ENCODE data around the gene CHL1.

CHL1 gene

GRCh38 chr3:312160-312733 lies 115.7 kb downstream of the CHL1 start:
- DNase-seq = no peak

GRCh38 chr3:312911-313310 lies 116.3 kb downstream of the CHL1 start:
- DNase-seq = no peak
- TF ChIP-seq POLR2A (IDR thresholded peaks at IDR 0.05; ENCODE audit: low read length) (no peak), GATA1 (IDR thresholded peaks at IDR 0.05; ENCODE audit: low read depth, low read length) (no peak)

More at GRCh38 chr3:312160-312733, 115.7 kb downstream of the CHL1 start:
- TF ChIP-seq POLR2A (IDR thresholded peaks at IDR 0.05; ENCODE audit: low read length) (no peak), GATA1 (IDR thresholded peaks at IDR 0.05; ENCODE audit: low read depth, low read length) (no peak)

- no peak for DNase-seq
- TF ChIP-seq GATA1 (IDR thresholded peaks at IDR 0.05; ENCODE audit: low read depth, low read length) (no peak), POLR2A (IDR thresholded peaks at IDR 0.05; ENCODE audit: low read length) (no peak)
These were observed 120.4 kb downstream of the CHL1 start for GRCh38 chr3:317012-317411.

- TF ChIP-seq POLR2A (IDR thresholded peaks at IDR 0.05; ENCODE audit: low read length) (no peak), GATA1 (IDR thresholded peaks at IDR 0.05; ENCODE audit: low read depth, low read length) (no peak)
These were observed 122.3 kb downstream of the CHL1 start for GRCh38 chr3:318903-319302.

GRCh38 chr3:324423-324822 lies 127.9 kb downstream of the CHL1 start:
- TF ChIP-seq POLR2A (IDR thresholded peaks at IDR 0.05; ENCODE audit: low read length) = no peak
- no peak for TF ChIP-seq GATA1 (IDR thresholded peaks at IDR 0.05; ENCODE audit: low read depth, low read length)
- DNase-seq = no peak

More at GRCh38 chr3:318903-319302, 122.3 kb downstream of the CHL1 start:
- no peak for DNase-seq

GRCh38 chr3:325495-325894 lies 128.9 kb downstream of the CHL1 start:
- no peak for TF ChIP-seq POLR2A (IDR thresholded peaks at IDR 0.05; ENCODE audit: low read length)
- no peak for TF ChIP-seq GATA1 (IDR thresholded peaks at IDR 0.05; ENCODE audit: low read depth, low read length)

GRCh38 chr3:330494-331115 lies 134.0 kb downstream of the CHL1 start:
- TF ChIP-seq GATA1 (IDR thresholded peaks at IDR 0.05; ENCODE audit: low read depth, low read length) = no peak
- no peak for TF ChIP-seq POLR2A (IDR thresholded peaks at IDR 0.05; ENCODE audit: low read length)
- DNase-seq = no peak

More at GRCh38 chr3:325495-325894, 128.9 kb downstream of the CHL1 start:
- no peak for DNase-seq

GRCh38 chr3:331881-332280 lies 135.3 kb downstream of the CHL1 start:
- no peak for DNase-seq
- TF ChIP-seq GATA1 (IDR thresholded peaks at IDR 0.05; ENCODE audit: low read depth, low read length) (no peak), POLR2A (IDR thresholded peaks at IDR 0.05; ENCODE audit: low read length) (no peak)

- no peak for DNase-seq
- TF ChIP-seq GATA1 (IDR thresholded peaks at IDR 0.05; ENCODE audit: low read depth, low read length) (no peak), POLR2A (IDR thresholded peaks at IDR 0.05; ENCODE audit: low read length) (no peak)
These were observed 136.1 kb downstream of the CHL1 start for GRCh38 chr3:332701-333100.

- no peak for TF ChIP-seq GATA1 (IDR thresholded peaks at IDR 0.05; ENCODE audit: low read depth, low read length)
- TF ChIP-seq POLR2A (IDR thresholded peaks at IDR 0.05; ENCODE audit: low read length) = no peak
- DNase-seq = no peak
These were observed 138.7 kb downstream of the CHL1 start for GRCh38 chr3:335240-335639.

- TF ChIP-seq GATA1 (IDR thresholded peaks at IDR 0.05; ENCODE audit: low read depth, low read length) (no peak), POLR2A (IDR thresholded peaks at IDR 0.05; ENCODE audit: low read length) (no peak)
- no peak for DNase-seq
These were observed 142.8 kb downstream of the CHL1 start for GRCh38 chr3:339351-339750.

- DNase-seq = no peak
- TF ChIP-seq POLR2A (IDR thresholded peaks at IDR 0.05; ENCODE audit: low read length) (no peak), GATA1 (IDR thresholded peaks at IDR 0.05; ENCODE audit: low read depth, low read length) (no peak)
These were observed 145.4 kb downstream of the CHL1 start for GRCh38 chr3:341998-342397.

GRCh38 chr3:346186-346585 lies 149.6 kb downstream of the CHL1 start:
- TF ChIP-seq POLR2A (IDR thresholded peaks at IDR 0.05; ENCODE audit: low read length) (no peak), GATA1 (IDR thresholded peaks at IDR 0.05; ENCODE audit: low read depth, low read length) (no peak)
- no peak for DNase-seq

GRCh38 chr3:347581-347980 lies 151.0 kb downstream of the CHL1 start:
- DNase-seq = no peak
- no peak for TF ChIP-seq GATA1 (IDR thresholded peaks at IDR 0.05; ENCODE audit: low read depth, low read length)
- TF ChIP-seq POLR2A (IDR thresholded peaks at IDR 0.05; ENCODE audit: low read length) = no peak

GRCh38 chr3:350871-351371 lies 154.4 kb downstream of the CHL1 start:
- no peak for TF ChIP-seq GATA1 (IDR thresholded peaks at IDR 0.05; ENCODE audit: low read depth, low read length)
- TF ChIP-seq POLR2A (IDR thresholded peaks at IDR 0.05; ENCODE audit: low read length) = no peak
- no peak for DNase-seq

Data from erythroblast (primary cell).